Activated CD4-positive, alpha-beta T cell treated with anti-CD3 and anti-CD28 coated beads for 36 hours (primary cell): ENCODE results near the gene GALNT10. TPM values are rescaled to one million over a fixed set of nuclear protein-coding genes. Genes with fewer than 3 reads are reported as not detected.

Experiments
- ATAC-seq: fragments of 200-7000 bp; cut with Tn5 transposase; one replicate; pipeline ENCODE4 v1.10.0; 2021; ENCODE audit warnings: mild to moderate bottlenecking, moderate library complexity
- CTCF ChIA-PET: fragments of 350-600 bp; sonication (Branson Sonifier 250); formaldehyde crosslinking; loops from one replicate; lab custom pipeline; 2021; ENCODE audit warnings: antibody characterized with exemption; lab: Charles Lee
- POLR2A ChIA-PET: fragments of 350-600 bp; sonication (Branson Sonifier 250); formaldehyde crosslinking; loops from one replicate; lab custom pipeline; 2021; ENCODE audit warnings: antibody characterized with exemption, inconsistent platforms; lab: Charles Lee
- DNase-seq: peaks from one replicate; pipeline ENCODE4 v3.0.0-alpha.2; 2020
- H3K27ac Mint-ChIP-seq: one replicate; pipeline ENCODE4 v1.8.0; 2021; ENCODE audit warnings: mixed read lengths
- H3K27me3 Mint-ChIP-seq: one replicate; pipeline ENCODE4 v1.8.0; 2021; ENCODE audit warnings: mixed read lengths
- H3K36me3 Mint-ChIP-seq: one replicate; pipeline ENCODE4 v1.8.0; 2021; ENCODE audit warnings: low read depth, mixed read lengths
- H3K4me1 Mint-ChIP-seq: one replicate; pipeline ENCODE4 v1.8.0; 2021; ENCODE audit warnings: mixed read lengths
- H3K4me3 Mint-ChIP-seq: one replicate; pipeline ENCODE4 v1.8.0; 2021; ENCODE audit warnings: mild to moderate bottlenecking, moderate library complexity, mixed read lengths
- H3K9me3 Mint-ChIP-seq: one replicate; pipeline ENCODE4 v1.8.0; 2021; ENCODE audit warnings: low read depth, mixed read lengths
- intact Hi-C, 2 experiments: fragments of 100-400 bp; cut with DNase I in 1 of 2; cut with micrococcal nuclease in 1 of 2; formaldehyde crosslinking; loops; one replicate each; pipeline versions ENCODE4 v1.14.2 to v1.15.1; 2022 to 2024; cut with DNase I, micrococcal nuclease
- total RNA-seq, 2 experiments: library from RNA; stranded (reverse); gene quantifications; one replicate each; pipeline ENCODE4 v1.2.3, GENCODE V29; 2021

The GALNT10 gene
- total RNA-seq, 2 experiments from 2014 or later = 29.9 to 49.1 TPM

GRCh38 chr5:154386952-154387629, 196.6 kb downstream of the GALNT10 start:
- no peak for ATAC-seq

GRCh38 chr5:154388842-154389241, 198.3 kb downstream of the GALNT10 start:
- ATAC-seq = no peak
- no peak for DNase-seq
- peaks cover 3% of the 10 kb centered on the region for H3K4me1 Mint-ChIP-seq
- no peaks in the 10 kb centered on the region for H3K27me3 Mint-ChIP-seq
- H3K36me3 Mint-ChIP-seq = peaks cover 28% of the 10 kb centered on the region
- no peak overlapping the region for H3K4me3 Mint-ChIP-seq
- CTCF ChIA-PET = interaction anchor here (2.1 kb wide), 1 partner anchor 16 kb away, joined by 4 read pairs; no protein-coding TSS in a partner anchor
- POLR2A ChIA-PET = no interaction called here
- H3K9me3 Mint-ChIP-seq = no peaks in the 10 kb centered on the region
- H3K27ac Mint-ChIP-seq = no peak overlapping the region
- intact Hi-C loops = no loop called here

More at GRCh38 chr5:154386952-154387629, 196.6 kb downstream of the GALNT10 start:
- H3K4me1 Mint-ChIP-seq = peaks cover 3% of the 10 kb centered on the region
- H3K4me3 Mint-ChIP-seq = no peak overlapping the region
- H3K9me3 Mint-ChIP-seq = no peaks in the 10 kb centered on the region
- intact Hi-C loops = no loop called here
- H3K36me3 Mint-ChIP-seq = peaks cover 29% of the 10 kb centered on the region
- no peak for DNase-seq
- ChIA-PET CTCF (interaction anchor here (0.7 to 1.3 kb wide), 4 partner anchors 16 to 613 kb away, joined by 3 to 5 read pairs (median 3); no protein-coding TSS in a partner anchor), POLR2A (no interaction called here)
- no peaks in the 10 kb centered on the region for H3K27me3 Mint-ChIP-seq
- H3K27ac Mint-ChIP-seq = no peak overlapping the region

GRCh38 chr5:154390096-154390495, 199.6 kb downstream of the GALNT10 start:
- CTCF ChIA-PET = no interaction called here
- ATAC-seq (no peak), DNase-seq (no peak)
- Mint-ChIP-seq H3K36me3 (peaks cover 24% of the 10 kb centered on the region), H3K27me3 (no peaks in the 10 kb centered on the region), H3K4me1 (peaks cover 3% of the 10 kb centered on the region), H3K4me3 (no peak overlapping the region), H3K9me3 (no peaks in the 10 kb centered on the region), H3K27ac (no peak overlapping the region)
- intact Hi-C loops = no loop called here
- POLR2A ChIA-PET = no interaction called here

GRCh38 chr5:154390746-154391359, 200.3 kb downstream of the GALNT10 start:
- Mint-ChIP-seq H3K4me1 (peaks cover 2% of the 10 kb centered on the region), H3K4me3 (no peak overlapping the region), H3K36me3 (peaks cover 20% of the 10 kb centered on the region), H3K27me3 (no peaks in the 10 kb centered on the region), H3K9me3 (no peaks in the 10 kb centered on the region), H3K27ac (no peak overlapping the region)
- ChIA-PET POLR2A (no interaction called here), CTCF (no interaction called here)
- intact Hi-C loops = no loop called here
- ATAC-seq (no peak), DNase-seq (no peak)

GRCh38 chr5:154391788-154392187, 201.3 kb downstream of the GALNT10 start:
- H3K4me3 Mint-ChIP-seq = no peak overlapping the region
- H3K9me3 Mint-ChIP-seq = no peaks in the 10 kb centered on the region
- no peaks in the 10 kb centered on the region for H3K27me3 Mint-ChIP-seq
- no peak overlapping the region for H3K27ac Mint-ChIP-seq
- CTCF ChIA-PET = no interaction called here
- peaks cover 18% of the 10 kb centered on the region for H3K36me3 Mint-ChIP-seq
- intact Hi-C loops = no loop called here
- POLR2A ChIA-PET = no interaction called here
- no peak for DNase-seq
- H3K4me1 Mint-ChIP-seq = peaks cover 2% of the 10 kb centered on the region
- ATAC-seq = no peak

- no peak overlapping the region for H3K4me3 Mint-ChIP-seq
- H3K27me3 Mint-ChIP-seq = no peaks in the 10 kb centered on the region
- ATAC-seq = no peak
- ChIA-PET CTCF (interaction anchor here (1.1 kb wide), 1 partner anchor 322 kb away, joined by 4 read pairs; no protein-coding TSS in a partner anchor), POLR2A (no interaction called here)
- no peaks in the 10 kb centered on the region for H3K9me3 Mint-ChIP-seq
- no peak for DNase-seq
- H3K27ac Mint-ChIP-seq = no peak overlapping the region
- H3K36me3 Mint-ChIP-seq = peaks cover 15% of the 10 kb centered on the region
- intact Hi-C loops = no loop called here
- peaks cover 2% of the 10 kb centered on the region for H3K4me1 Mint-ChIP-seq
Observed at GRCh38 chr5:154393850-154394249, 203.3 kb downstream of the GALNT10 start.

GRCh38 chr5:154394307-154394706, 203.8 kb downstream of the GALNT10 start:
- H3K27me3 Mint-ChIP-seq = no peaks in the 10 kb centered on the region
- CTCF ChIA-PET = interaction anchor here (1.6 kb wide), 1 partner anchor 10 kb away, joined by 4 read pairs; no protein-coding TSS in a partner anchor
- peaks cover 2% of the 10 kb centered on the region for H3K4me1 Mint-ChIP-seq
- H3K36me3 Mint-ChIP-seq = peaks cover 15% of the 10 kb centered on the region
- intact Hi-C loops = no loop called here
- no peaks in the 10 kb centered on the region for H3K9me3 Mint-ChIP-seq
- no peak overlapping the region for H3K4me3 Mint-ChIP-seq
- POLR2A ChIA-PET = no interaction called here
- DNase-seq = no peak
- no peak overlapping the region for H3K27ac Mint-ChIP-seq
- no peak for ATAC-seq

- Mint-ChIP-seq H3K27me3 (no peaks in the 10 kb centered on the region), H3K9me3 (no peaks in the 10 kb centered on the region), H3K36me3 (peaks cover 12% of the 10 kb centered on the region), H3K27ac (no peak overlapping the region), H3K4me3 (no peak overlapping the region), H3K4me1 (peaks cover 2% of the 10 kb centered on the region)
- ChIA-PET POLR2A (no interaction called here), CTCF (interaction anchor here (1.6 kb wide), 1 partner anchor 9 kb away, joined by 4 read pairs; no protein-coding TSS in a partner anchor)
- no peak for ATAC-seq
- intact Hi-C loops = no loop called here
- DNase-seq = no peak
Observed at GRCh38 chr5:154395407-154396106, 205.0 kb downstream of the GALNT10 start.

GRCh38 chr5:154396128-154396527, 205.6 kb downstream of the GALNT10 start:
- ChIA-PET POLR2A (no interaction called here), CTCF (no interaction called here)
- H3K4me3 Mint-ChIP-seq = no peak overlapping the region
- H3K9me3 Mint-ChIP-seq = no peaks in the 10 kb centered on the region
- peaks cover 10% of the 10 kb centered on the region for H3K36me3 Mint-ChIP-seq
- H3K27me3 Mint-ChIP-seq = no peaks in the 10 kb centered on the region
- DNase-seq (no peak), ATAC-seq (no peak)
- H3K27ac Mint-ChIP-seq = no peak overlapping the region
- intact Hi-C loops = no loop called here
- peaks cover 2% of the 10 kb centered on the region for H3K4me1 Mint-ChIP-seq

GRCh38 chr5:154397652-154398406, 207.3 kb downstream of the GALNT10 start:
- Mint-ChIP-seq H3K27ac (no peak overlapping the region), H3K4me3 (no peak overlapping the region), H3K36me3 (peaks cover 5% of the 10 kb centered on the region), H3K27me3 (no peaks in the 10 kb centered on the region), H3K9me3 (no peaks in the 10 kb centered on the region), H3K4me1 (peaks cover 2% of the 10 kb centered on the region)
- POLR2A ChIA-PET = no interaction called here
- CTCF ChIA-PET = interaction anchor here (1.0 to 2.2 kb wide), 2 partner anchors 322 to 423 kb away, joined by 5 to 6 read pairs; no protein-coding TSS in a partner anchor
- ATAC-seq = no peak
- intact Hi-C loops = no loop called here
- no peak for DNase-seq

- POLR2A ChIA-PET = no interaction called here
- Mint-ChIP-seq H3K27me3 (no peaks in the 10 kb centered on the region), H3K36me3 (peaks cover 5% of the 10 kb centered on the region), H3K4me1 (peaks cover 9% of the 10 kb centered on the region), H3K4me3 (no peak overlapping the region), H3K9me3 (no peaks in the 10 kb centered on the region), H3K27ac (no peak overlapping the region)
- CTCF ChIA-PET = no interaction called here
- no peak for ATAC-seq
- intact Hi-C loops = loop anchor here in 1 of 2 experiments (5.0 kb wide), 1 partner anchor 218 kb away; no protein-coding TSS in a partner anchor
- no peak for DNase-seq
Observed at GRCh38 chr5:154400678-154401077, 210.1 kb downstream of the GALNT10 start.
